ENCODE data around the gene RINL.

RINL gene, protein sequence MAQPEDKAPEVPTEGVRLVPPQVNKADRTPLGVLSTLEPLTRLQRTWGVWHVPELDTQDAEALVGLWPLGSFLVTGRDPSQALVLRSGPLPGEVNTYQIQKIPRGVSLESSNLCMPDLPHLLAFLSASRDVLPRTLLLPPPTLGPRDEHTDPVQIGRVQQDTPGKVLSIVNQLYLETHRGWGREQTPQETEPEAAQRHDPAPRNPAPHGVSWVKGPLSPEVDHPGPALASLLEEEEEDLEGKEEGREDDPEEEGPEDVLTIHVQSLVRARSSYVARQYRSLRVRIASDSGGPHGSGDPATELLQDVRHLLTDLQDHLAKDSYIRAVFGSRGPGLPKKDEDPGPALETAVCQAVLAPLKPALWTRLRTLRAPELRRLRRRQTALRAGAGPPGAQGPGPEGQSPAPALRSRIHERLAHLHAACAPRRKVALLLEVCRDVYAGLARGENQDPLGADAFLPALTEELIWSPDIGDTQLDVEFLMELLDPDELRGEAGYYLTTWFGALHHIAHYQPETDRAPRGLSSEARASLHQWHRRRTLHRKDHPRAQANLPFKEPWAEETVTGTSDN

DNA sequence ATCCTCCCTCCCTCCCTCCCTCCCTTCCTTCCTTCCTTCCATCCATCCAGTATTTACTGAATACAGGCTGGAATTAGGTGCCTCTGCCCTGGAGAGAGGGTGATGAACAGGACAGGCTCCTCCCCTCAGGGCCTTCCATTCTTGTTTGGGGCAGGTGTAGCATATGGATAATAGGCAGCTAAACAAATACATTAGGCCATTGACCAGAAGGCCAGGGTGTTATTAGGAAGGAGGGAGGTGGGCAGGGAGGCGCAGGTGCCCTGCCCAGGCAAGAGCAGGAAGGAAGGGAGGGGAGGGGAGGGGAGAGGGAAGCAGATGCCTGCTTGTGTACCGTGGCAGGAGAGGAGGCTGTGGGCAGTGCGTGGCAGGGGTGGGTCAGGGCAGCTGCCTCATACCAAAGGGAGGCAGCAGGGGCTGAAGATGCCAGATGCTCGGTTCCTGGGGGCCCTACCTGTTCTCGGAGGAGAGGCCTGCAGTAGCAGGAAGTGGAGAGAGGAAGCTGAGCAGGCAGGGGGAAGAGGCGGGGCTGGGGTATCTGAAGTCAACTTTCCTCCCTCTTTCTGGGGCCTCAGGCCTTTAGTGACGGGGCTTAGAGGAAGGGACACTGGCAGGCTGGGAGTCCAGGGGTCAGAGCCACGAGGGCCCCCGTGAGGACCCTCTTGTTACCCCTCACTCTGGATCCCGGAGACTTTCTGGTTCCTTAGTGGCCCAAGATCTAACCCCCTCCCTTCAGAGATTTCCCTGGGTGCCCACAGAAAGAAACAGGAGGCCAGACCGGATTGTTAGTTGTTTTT is at the start of gene RINL:
Gene RINL (minus strand): TSS at position 495 of the 794 bp plus-strand sequence. CDS start 1,533 bp downstream, outside the sequence.
- DNase-seq = no peak

DNA sequence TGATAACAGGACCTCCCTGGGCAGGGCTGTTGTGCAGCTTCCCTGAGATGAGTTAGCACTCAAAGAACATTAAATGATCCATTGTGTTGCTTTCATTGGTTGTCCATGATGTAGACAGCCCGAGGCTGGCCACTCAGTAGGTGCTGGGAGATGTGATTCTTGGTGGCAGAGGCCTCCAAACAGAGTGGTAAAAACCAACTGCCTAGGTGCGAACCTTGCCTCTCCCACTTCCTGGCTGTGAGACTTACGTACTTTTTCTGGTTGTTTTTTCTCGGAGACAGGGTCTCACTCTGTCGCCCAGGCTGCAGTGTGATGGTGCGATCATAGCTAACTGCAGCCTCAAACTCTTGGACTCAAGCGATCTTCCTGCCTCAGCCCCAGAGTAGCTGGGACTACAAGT is 46.3 kb upstream of the RINL start:
- no peak for DNase-seq

DNA sequence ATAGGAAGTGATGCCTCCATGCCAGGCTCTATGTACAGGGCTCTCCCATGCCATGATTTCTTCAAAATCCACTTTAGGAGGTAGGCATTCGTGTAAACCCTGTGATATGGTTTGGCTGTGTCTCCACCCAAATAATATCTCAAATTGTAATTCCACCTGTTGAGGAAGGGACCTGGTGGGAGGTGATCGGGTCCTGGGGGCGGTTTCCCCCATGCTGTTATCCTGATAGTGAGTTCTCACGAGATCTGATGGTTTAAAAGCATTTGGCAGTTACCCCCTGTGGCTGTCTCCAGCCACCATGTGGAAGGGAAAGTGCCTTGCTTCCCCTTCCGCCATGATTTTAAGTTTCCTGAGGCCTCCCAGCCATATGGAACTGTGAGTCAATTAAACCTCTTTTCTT is 44.4 kb upstream of the RINL start:
- no peak for DNase-seq

DNA sequence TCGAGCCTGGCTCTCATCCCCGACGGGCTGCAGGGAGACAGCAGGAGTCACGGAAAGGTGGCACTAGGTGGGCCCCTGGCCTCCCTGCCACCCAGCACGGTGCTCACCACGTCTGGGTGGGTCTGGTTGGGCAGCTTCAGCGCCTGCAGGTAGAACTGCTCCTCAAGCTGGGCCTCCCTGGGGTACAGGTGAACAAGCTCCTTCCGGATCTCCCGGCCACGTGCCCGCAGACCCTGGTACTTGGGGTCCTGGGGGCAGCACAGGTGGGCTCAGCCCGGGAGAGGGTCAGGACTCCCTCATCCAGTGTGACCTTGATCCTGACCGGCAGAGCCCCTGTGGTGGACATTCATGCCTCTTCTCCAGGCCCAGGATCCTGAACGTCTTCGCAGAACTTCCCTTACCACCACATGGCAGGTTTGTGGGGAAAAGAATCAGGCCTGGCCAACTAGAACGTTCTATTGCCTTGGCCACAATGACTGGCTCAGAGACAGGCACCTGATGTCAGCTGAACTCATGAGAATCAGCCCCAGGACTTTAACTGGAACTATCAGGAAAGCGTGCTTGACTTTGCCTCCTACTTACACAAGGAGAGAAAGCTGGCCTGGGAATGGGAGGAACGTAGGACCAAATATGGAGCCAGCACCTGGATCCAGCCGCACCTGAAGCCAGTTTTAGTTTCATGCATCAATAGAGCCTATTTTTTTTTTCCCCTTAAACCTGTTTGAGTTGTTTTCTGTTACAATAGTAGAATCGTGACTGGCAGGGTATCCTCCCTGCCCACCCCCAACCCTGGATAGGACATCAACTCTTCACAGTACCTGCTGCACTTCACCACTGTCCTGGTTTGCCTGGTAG is 43.6 kb upstream of the RINL start:
- no peak for DNase-seq

DNA sequence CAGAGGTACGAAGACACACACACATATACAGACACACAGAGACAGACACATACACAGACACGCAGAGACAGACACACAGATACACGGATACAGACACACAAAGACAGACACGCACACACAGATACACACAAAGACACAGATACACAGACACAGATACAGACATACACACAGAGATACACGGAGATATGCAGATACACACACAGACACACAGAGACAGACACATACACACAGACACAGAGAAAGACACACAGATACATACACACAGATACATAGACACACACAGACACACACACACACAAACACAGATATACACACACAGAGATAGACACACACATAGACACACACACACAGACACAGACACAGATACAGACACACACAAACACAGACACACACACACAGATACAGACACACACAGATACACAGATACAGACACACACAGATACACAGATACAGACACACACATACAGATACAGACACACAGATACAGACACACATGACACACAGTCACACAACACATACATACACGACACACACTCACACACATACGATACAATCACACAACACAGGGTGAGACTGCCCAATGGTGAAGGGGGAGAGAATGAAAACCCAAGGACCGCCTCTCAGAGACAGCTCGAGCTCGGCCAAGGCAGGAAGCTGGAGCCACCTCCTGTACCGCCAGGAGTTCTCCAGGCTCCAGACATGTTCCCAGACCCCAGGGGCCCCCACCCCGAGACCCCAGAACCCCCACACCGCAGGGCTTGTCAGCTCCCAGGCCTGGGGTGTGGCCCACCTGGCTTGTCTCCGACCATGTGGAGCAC is 42.7 kb upstream of the RINL start:
- no peak for DNase-seq

DNA sequence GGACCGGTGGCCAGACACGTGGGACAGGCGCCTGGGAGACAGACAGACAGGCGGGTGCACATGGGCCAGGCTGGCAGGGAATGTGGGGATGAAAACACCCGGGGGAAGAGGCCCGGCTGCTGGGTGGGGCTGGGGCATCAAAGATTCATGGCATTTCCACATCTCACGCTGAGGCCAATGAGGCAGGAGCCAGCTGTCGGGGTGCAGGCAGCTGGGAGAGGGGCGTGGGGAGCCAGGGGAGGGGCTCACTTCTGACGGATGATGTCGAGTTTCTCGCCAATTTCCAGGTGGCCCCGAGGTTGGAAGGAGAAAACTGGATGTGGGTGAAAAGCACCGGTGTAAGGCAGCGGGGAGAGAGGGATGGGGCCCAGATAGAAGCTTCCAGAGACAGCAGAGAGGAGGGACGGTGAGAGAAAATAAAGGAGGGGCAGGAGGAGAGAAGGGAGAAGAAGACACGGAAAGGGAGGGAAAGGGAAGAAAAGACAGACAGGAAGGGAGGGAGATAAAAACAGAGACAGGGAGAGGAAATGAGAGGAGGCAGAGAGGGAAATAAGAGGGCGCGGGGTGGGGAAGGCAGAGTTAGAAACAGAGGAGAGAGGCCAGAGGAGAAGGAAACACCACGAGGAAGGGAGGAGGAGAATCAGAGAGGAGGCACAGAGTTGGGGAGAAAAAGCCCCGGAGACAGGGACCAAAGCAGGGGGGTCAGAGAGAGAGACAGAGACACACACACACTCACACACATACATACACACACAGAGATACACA is 41.9 kb upstream of the RINL start:
- no peak for DNase-seq

DNA sequence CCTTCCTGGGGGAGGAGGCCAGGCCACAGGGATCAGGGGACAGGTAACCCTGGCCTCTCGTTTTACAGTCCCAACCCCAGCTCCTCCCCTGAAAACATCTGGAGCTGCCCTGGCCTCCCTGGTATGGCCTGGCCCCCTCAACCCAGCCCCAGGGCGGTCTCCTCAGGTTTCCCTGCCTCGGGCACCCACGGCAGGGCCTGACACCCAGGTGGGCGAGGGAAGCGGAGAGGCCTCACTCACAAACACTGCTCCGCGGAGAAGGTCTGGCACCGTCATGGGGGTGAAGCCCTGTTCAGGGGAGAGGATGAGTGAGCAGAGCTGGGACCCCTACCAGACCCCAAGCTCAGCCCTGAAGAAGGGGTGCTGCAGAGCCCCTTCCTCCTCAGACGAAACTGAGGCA is 40.5 kb upstream of the RINL start:
- DNase-seq = no peak

DNA sequence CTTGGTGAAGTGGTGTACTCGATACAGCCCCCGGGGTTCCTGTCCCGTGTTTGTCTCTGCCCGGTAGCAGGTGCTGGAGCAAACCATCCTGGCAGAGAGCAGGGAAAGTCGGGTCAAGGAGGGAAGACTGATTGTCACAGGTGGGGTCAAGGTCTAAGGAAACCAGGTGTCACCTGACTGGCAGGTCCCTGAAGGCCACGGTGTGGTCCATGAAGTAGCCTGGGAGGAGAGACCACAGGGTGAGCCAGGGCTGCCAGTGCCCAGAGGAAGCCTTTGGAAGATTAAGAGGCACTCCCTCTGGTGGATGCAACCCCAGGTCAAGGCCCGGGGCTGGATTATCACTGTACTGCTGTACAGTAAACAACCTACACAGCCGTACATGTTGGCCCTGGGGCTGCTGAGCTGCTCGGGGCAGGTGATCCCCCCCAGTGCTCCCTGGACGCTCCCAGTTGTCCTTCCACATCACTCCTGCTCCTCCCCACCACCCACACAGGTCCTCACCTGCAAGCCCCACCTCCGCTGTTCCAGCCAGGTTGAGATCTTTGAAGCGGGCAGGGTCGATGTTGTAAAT is 39.9 kb upstream of the RINL start:
- DNase-seq = no peak

DNA sequence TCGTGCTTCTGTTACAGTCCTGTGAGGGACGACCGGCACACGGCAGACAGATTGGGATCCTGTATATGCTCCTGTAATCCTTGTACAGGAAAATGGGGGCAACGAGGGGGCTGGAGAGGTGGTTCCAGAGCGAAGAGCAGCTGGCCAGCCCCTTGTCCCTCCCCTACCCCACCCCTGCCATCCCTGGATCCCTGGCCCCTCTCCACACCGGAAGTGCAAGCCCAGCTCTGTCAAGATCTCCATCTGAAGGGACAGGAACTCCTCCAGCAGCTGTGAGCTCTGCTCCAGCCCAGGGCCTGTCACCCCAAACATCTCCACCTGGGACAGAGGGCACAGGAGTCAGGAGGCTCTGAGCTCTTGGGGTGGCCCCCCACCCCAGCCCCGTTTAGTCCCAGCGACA is 39.4 kb upstream of the RINL start:
- no peak for DNase-seq

DNA sequence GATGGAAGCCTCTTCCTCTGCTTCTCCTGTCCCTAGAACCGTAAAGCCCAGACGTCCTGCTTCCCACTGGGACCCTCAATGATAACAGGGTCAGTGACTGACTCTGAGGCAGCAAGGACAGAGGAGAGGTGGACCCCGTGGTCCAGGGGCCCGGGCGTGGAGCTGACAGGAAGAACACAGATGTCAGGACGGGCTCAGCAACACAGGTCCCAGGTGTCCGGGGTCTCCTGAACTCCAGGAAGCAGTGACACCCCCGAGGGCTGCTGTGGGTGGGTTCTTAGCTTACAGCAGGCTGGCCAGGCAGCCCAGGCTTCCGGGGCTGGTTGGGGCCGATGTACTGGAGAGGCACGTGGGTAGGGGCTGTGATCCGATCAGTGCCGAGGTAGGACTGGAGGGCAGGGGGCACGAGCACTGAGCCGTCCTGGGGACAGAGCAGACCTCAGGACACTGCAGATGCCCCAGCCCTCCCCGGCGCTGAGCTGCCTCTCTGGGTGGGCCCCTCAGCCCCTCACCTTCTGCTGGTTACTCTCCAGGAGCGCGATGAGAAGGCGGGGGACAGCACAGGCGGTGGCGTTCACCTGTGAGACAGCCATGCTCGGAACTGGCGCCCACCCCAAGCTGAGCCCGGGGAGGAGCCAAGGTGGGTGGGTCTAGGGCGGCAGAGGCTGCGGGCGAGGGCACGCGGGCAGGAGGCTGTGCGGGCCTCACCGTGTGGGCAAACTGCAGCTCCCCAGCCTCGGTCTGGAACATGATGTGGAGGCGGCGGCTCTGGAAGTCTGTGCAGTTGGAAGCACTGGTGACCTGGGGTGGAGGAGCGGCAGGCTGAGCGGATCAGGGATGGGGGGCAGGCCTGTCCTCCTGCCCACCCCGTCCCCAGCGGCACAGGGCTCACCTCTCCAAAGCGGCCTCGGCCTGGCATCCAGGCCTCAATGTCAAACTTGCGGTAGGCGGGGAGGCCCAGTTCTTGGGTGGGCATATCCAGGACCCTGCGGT is 37.5 kb upstream of the RINL start:
- DNase-seq = no peak

DNA sequence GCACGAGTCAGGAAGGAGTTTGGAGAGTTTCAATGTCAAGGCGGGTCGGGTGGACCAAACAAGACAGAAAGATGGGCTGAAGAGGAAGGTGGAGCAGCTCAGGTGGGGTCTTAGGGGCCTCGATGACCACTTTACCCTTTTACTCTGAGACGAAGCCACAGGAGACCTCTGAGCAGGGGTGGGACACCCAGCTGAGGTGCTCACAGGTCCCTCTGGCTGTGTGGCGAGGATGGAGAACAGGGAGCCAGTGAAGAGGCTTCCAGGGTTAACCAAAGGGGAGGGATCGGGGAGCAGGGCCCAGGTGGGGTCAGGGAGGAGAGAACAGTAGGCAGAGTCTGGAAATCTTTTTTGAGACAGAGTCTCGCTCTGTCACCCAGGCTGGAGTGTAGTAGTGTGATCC is 35.9 kb upstream of the RINL start:
- no peak for DNase-seq

DNA sequence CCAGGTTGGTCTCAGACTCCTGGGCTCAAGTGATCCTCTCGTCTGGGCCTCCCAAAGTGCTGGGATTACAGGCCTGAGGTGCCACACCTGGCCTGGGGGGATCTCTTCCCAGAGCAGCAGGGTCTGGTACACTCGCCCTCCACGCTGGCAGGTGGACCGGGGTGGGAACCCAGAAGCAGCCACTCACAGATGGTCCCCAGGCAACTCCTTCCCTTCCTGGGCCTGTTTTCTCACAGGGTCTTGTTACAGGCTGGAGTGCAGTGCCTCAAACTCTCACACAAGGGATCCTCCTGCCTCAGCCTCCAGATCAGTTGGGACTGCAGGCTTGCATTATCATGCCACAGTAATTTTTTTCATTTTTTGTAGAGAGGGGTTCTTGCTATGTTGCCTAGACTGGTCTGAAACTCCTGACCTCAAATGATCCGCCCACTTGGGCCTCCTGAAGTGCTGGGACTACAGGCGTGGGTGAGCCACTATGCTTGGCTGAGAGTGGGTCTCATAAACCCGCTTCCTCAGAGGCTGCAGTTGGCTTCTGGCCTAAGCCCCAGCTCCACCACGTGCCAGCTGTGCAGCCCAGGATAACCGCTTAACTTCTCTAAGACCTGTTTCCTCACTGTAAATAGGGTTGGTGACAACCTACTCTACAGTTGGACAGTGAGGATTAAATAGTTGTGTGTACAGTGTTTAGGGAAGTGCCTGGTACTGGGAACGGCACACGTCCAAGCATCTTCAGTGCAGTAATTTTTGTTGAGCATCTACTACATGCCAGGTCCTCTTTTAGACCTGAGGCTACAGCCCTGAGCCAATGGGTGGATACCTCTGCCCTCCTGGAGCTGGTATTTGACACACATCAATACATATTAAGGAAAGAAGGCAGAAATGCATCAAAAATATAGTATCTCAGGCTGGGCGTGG is 34.8 kb upstream of the RINL start:
- DNase-seq = no peak

DNA sequence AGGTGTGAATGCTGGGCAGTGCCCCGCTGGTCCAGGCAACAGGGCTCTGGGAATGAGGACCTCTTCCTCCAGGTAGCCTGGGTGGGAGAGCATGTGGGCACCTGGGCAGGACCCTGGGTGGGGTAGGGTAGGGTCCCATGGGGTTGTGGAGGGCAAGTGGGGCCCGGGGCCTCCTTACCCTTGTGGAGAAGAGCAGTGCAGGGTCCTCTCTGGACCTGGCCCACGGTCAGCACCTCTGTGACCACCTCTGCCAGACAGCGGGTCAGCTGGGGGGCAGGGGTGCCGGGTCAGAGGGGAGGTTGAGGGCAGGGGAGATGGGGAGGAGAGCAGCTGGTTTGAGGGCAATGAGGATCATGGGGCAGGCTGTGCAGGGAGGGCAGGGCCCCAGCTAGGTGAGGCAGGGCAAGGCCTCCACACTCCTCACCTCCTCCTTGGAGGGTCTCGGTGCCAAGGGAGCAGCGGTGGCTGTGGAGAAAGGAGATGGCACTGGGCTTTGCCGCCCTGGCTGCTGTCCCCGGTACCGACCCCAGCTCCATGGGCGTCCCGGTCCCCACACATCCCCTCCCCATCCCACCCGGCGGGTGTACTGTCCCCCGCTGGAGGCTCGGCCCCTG is 33.4 kb upstream of the RINL start:
- DNase-seq = no peak

DNA sequence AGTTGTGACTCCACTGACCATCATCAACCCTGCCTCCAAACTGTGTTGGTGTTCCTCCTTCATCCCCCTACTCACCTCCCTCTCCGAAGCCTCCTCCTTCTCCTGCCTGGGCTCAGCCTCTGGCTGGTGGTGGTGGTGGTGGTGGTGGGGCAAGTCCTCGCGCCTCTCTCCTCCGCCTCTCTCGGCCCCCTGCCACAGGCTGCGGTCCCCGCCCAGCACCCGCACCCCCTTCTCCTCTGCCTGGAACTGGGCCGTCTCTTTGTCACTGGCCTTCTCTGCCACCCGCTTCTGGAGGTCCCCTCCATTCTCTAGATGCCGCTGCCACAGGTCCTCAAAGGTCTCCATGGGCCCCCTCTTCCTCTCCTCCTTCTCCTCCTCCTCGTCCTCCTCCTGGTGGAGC is 32.4 kb upstream of the RINL start:
- DNase-seq = no peak

DNA sequence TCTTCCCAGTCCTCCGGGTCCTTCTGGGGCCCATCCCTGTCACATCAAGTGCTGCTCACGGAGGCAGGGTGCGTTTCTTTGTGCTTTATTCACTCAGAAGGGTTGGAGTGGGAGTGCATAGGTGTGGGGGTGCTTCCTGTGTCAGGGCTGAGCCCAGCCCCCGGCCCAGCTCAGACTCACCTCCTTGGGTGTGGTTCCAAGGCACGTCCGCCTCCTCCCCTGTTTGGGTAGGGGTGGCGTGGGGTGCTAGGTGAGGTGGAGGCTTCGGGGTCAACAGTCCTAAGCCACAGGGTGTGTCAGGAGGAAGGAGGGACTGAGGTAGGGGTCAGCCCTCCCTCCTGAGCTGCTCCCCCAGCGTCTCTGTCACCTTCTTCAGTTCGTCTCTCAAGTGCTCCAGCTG is 30.8 kb upstream of the RINL start:
- DNase-seq = no peak

DNA sequence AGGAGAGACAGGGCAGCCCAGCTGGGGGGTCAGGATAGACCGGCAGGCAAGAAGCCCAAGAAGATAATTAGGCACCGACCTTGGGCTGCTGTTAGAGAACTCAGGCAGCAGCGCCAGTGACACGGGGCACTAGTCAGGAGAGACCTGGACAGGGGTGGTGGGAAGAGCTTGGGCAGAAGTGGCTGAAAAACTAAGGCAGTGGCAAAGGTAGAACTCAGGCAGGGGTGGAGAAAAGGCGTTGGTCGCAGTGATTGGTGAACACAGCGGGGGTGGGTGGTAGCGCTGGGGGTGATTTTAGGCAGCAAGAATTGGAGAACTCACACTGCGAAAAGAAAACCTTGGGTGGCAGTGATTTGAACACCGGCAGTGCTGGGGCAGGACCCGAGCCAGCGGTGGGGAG is 29.6 kb upstream of the RINL start:
- DNase-seq = no peak

DNA sequence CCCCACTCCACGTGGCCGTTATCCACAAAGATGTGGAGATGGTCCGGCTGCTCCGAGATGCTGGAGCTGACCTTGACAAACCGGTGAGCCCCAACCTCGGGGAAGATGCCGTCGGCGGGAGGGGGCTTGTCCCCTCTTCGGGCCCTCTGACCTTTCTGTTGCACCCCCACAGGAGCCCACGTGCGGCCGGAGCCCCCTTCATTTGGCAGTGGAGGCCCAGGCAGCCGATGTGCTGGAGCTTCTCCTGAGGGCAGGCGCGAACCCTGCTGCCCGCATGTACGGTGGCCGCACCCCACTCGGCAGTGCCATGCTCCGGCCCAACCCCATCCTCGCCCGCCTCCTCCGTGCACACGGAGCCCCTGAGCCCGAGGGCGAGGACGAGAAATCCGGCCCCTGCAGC is 29.2 kb upstream of the RINL start:
- DNase-seq = no peak

DNA sequence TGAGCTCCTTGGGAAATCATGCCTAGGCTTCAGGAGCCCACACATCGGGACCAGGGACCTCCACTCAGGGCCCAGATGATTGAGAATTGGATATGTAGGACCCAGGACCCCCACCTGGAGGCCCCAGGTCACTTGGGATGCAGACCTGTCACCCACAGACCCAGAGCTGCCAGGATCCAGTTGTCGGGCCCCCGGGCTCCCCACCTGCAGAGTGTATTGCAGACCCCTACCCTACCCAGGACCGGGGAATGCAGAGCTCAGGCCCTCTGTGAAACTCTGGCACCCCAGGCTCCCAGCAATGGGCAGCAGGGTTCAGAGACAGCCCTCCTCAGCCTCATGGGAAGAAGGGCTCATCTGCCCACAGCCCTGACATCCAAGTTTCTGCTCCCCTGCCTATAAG is 27.5 kb upstream of the RINL start:
- DNase-seq = no peak
